SK-N-SH (cell line): ENCODE results near the gene MPST.

Experiments
- EP300 ChIP-seq, 2 experiments: IDR thresholded peaks; 2 replicates each; pipeline versions ENCODE4 v1.4.0 to v1.6.1; 2012; ENCODE audit warnings: borderline replicate concordance in 1 of 2, low read depth in 1 of 2, low read length in 1 of 2
- EZH2phosphoT487 ChIP-seq: fragments of 200-600 bp; sonication (generic); IDR thresholded peaks from 2 replicates; pipeline ENCODE4 v1.6.1; 2017; ENCODE audit warnings: low read depth, mixed run types, mild to moderate bottlenecking, antibody characterized with exemption, moderate library complexity, borderline replicate concordance
- FOSL2 ChIP-seq: IDR thresholded peaks from 2 replicates; pipeline ENCODE4 v1.4.0; 2012; ENCODE audit warnings: low read depth, mild to moderate bottlenecking, moderate library complexity, borderline replicate concordance
- GABPA ChIP-seq: IDR thresholded peaks from 2 replicates; pipeline ENCODE4 v1.4.0; 2012; ENCODE audit warnings: low read depth, mild to moderate bottlenecking
- MXI1 ChIP-seq: IDR thresholded peaks from 2 replicates; pipeline ENCODE4 v1.6.1; 2012; ENCODE audit warnings: mild to moderate bottlenecking, low read depth, low read length, improper control_type of control experiment
- NFIC ChIP-seq: IDR thresholded peaks from 2 replicates; pipeline ENCODE4 v1.4.0; 2012; ENCODE audit warnings: borderline replicate concordance
- POLR2AphosphoS5 ChIP-seq: IDR thresholded peaks from 2 replicates; pipeline ENCODE4 v1.6.1; 2012; ENCODE audit warnings: low read depth, low read length
- RAD21 ChIP-seq: IDR thresholded peaks from 2 replicates; pipeline ENCODE4 v1.6.1; 2012; ENCODE audit warnings: mild to moderate bottlenecking, low read length
- RFX5 ChIP-seq: IDR thresholded peaks from 2 replicates; pipeline ENCODE4 v1.6.1; 2012; ENCODE audit warnings: mild to moderate bottlenecking, improper control_type of control experiment, low read length
- RXRA ChIP-seq: IDR thresholded peaks from 2 replicates; pipeline ENCODE4 v1.4.0; 2012; ENCODE audit warnings: low read depth, mild to moderate bottlenecking, borderline replicate concordance
- SIN3A ChIP-seq: IDR thresholded peaks from 2 replicates; pipeline ENCODE4 v1.6.1; 2012; ENCODE audit warnings: low read depth, mild to moderate bottlenecking, low read length, moderate library complexity, borderline replicate concordance
- TF ChIP-seq, protein P1 (sequence below): IDR thresholded peaks from 2 replicates; pipeline ENCODE4 v1.4.0; 2012; ENCODE audit warnings: low read depth, borderline replicate concordance
- TF ChIP-seq, protein P2 (sequence below): fragments of 200-600 bp; sonication (generic); IDR thresholded peaks from 2 replicates; pipeline ENCODE4 v1.6.1; 2017; ENCODE audit warnings: antibody characterized with exemption, mild to moderate bottlenecking, moderate library complexity
- TF ChIP-seq, protein P3 (sequence below): fragments of 150-350 bp; IDR thresholded peaks from 2 replicates; pipeline ENCODE4 v1.6.1; 2017; ENCODE audit warnings: antibody characterized with exemption, low read length, low read depth, borderline replicate concordance

DNA sequence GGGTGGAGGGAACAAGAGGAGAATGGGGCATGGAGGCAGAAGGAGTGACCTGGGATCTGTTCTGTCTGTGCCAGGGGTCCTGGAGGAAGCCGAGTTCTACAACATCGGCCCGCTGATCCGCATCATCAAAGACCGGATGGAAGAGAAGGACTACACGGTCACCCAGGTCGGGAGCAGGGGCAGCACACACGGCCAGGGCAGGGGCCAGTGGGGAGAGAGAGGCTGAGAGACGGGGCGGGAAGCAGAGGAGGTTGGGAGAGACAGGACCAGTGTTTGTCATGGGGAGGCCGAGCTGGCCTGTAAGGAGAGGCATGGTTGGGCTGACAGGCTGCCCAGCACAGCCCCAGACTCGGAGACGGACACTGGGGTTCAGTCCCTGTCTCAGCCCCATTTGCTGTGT lies 36.7 kb downstream of the MPST start:
- TF ChIP-seq, protein P1, sequence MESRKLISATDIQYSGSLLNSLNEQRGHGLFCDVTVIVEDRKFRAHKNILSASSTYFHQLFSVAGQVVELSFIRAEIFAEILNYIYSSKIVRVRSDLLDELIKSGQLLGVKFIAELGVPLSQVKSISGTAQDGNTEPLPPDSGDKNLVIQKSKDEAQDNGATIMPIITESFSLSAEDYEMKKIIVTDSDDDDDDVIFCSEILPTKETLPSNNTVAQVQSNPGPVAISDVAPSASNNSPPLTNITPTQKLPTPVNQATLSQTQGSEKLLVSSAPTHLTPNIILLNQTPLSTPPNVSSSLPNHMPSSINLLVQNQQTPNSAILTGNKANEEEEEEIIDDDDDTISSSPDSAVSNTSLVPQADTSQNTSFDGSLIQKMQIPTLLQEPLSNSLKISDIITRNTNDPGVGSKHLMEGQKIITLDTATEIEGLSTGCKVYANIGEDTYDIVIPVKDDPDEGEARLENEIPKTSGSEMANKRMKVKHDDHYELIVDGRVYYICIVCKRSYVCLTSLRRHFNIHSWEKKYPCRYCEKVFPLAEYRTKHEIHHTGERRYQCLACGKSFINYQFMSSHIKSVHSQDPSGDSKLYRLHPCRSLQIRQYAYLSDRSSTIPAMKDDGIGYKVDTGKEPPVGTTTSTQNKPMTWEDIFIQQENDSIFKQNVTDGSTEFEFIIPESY, result no peak
- TF ChIP-seq, protein P2, sequence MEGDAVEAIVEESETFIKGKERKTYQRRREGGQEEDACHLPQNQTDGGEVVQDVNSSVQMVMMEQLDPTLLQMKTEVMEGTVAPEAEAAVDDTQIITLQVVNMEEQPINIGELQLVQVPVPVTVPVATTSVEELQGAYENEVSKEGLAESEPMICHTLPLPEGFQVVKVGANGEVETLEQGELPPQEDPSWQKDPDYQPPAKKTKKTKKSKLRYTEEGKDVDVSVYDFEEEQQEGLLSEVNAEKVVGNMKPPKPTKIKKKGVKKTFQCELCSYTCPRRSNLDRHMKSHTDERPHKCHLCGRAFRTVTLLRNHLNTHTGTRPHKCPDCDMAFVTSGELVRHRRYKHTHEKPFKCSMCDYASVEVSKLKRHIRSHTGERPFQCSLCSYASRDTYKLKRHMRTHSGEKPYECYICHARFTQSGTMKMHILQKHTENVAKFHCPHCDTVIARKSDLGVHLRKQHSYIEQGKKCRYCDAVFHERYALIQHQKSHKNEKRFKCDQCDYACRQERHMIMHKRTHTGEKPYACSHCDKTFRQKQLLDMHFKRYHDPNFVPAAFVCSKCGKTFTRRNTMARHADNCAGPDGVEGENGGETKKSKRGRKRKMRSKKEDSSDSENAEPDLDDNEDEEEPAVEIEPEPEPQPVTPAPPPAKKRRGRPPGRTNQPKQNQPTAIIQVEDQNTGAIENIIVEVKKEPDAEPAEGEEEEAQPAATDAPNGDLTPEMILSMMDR, result no peak
- no peak for TF ChIP-seq EP300 (IDR thresholded peaks at IDR 0.05; ENCODE audit: borderline replicate concordance in 1 of 2, low read depth in 1 of 2, low read length in 1 of 2)
- TF ChIP-seq NFIC, result no peak
- TF ChIP-seq EZH2phosphoT487, result no peak
- TF ChIP-seq RFX5, result no peak
- TF ChIP-seq RAD21, result no peak
- no peak for TF ChIP-seq POLR2AphosphoS5
- no peak for TF ChIP-seq RXRA
- no peak for TF ChIP-seq SIN3A
- TF ChIP-seq FOSL2, result no peak
- no peak for TF ChIP-seq GABPA
- no peak for TF ChIP-seq MXI1
- TF ChIP-seq, protein P3, sequence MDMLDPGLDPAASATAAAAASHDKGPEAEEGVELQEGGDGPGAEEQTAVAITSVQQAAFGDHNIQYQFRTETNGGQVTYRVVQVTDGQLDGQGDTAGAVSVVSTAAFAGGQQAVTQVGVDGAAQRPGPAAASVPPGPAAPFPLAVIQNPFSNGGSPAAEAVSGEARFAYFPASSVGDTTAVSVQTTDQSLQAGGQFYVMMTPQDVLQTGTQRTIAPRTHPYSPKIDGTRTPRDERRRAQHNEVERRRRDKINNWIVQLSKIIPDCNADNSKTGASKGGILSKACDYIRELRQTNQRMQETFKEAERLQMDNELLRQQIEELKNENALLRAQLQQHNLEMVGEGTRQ, result no peak
